Measurements from ENCODE around the gene CFAP68.
"Not testable (repeated sequence)": the region's sequence is repeated elsewhere in the genome, so short reads cannot be mapped to it uniquely, and the experiment has no call there.

Gene CFAP68

DNA sequence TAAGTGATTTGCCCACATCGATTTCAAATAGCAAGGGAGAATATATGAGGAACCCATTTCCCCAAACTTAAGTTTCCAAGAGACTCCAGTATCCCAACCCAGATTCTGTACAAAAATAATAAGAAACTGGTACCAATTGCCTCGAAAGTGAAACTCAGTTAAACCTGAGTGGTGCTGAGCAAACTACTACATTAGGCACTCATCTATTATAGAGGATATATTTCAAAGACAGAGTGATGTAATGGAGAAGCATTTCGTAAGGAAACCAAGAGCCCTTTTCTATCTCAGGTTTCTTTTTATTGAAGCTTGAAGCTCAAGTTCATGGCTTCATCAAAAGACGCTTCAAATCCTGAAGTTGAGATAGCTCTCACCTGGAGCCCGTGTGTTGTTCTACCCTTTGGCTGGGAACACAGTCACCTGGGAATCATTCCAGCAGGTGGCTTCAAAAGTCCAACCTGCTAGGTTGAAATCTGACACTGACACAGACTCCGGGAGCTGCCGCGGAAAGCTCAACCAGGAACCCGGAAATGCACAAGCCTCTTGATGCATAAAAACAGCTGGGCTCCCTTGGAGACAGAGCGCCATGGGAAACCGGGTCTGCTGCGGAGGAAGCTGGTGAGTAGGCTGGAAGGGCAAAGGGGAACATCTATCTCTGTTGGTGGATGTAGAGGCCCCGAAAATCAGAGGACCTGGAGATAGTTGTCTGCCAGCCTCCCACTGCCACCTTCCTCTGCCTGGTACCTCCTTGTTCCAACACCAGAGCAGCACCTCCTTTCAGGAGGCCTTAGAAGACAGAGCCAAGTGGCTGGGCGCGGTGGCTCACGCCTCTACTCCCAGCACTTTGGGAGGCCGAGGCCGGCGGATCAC, 39.3 kb downstream of the CFAP68 start, which contains the start of gene C11orf52:
C11orf52 (plus strand) TSS at position 524 of the 867 bp plus-strand sequence; CDS start at position 584, 60 bp downstream.
- no peak for DNase-seq

DNA sequence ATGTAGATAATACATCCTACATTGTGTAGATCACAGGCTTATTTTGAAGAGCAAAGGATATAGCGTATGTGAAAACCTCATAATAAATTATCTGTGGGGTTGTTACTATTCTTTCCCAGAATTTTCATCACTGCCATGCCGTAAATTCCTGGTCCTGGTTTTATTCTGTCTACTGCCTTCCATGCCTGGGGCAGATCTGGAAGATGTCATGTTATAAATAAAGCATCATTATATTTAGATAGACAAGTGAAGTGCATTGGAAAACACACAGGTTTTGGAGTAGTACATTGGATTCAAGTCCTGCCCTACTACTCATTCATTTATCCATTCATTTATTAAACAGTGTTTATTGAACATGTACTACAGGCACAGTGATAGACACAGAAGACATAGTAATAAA, 41.6 kb downstream of the CFAP68 start:
- DNase-seq, result no peak

GRCh38 chr11:111921541-111922230, 42.3 kb downstream of the CFAP68 start:
- DNase-seq, result no peak

DNA sequence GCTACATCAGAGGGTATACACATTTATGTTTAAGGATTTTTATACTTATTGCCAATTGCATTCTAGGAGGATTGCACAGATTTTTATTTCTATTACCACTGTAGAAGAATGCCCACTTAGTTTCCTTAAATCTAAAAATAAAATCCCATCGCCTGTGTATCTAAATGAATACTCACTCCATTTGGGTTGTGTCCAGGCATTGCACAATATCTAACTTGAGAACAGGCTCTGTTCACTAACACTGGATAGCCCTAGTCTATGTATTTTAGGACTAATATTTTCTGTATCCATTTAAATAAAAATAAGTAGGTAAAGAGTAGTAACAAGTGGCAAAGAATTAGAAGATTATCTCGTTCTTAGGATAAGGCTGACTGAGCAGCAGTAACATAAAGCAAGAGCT, 43.5 kb downstream of the CFAP68 start:
- no peak for DNase-seq

GRCh38 chr11:111923351-111923788, 44.0 kb downstream of the CFAP68 start:
- DNase-seq, result no peak

DNA sequence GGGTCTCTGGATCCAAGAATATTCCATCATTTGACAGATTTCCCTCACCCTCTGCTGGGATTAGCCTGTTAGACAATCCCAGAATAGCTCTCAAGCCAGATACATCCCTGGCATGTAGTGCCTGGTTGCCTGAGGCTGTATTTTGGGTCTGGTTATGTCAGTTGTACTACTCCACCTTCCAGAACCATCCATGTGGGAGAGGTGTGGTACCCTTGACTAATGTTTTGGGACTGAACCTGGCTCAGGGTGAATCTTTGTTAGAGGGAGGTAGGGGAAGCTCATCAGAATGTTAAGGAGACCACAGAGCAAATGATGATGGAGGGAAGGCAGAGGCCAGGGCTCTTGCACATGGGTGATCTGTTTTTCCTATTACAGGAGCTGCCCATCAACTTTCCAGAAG, 44.6 kb downstream of the CFAP68 start:
- DNase-seq, result no peak

- no peak for DNase-seq
Observed at GRCh38 chr11:111925953-111926352, 46.6 kb downstream of the CFAP68 start.

- peak; percentile 98 for DNase-seq
Observed at GRCh38 chr11:111926505-111927391, 47.4 kb downstream of the CFAP68 start.

DNA sequence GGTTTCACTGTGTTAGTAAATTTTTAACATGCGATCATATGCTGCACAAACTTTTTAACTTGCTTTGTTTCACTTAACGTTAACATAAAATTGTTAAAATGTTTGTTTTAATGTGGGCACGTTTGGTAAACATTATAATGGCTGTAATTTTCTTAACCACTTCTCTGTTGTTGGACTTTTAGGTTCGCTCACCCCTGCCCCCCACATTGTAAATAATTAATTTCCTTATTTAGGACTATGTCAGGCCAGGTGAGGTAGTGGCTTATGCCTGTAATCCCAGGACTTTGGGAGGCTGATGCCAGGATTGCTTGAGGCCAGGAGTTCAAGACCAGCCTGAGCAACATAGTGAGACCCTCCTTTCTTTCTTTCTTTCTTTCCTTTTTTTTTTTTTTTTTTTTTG, 51.1 kb downstream of the CFAP68 start:
- no peak for DNase-seq

- DNase-seq, result no peak
Observed at GRCh38 chr11:111932611-111932950, 53.2 kb downstream of the CFAP68 start.

- DNase-seq, result not testable (repeated sequence)
Observed at GRCh38 chr11:111933176-111933575, 53.8 kb downstream of the CFAP68 start.

GRCh38 chr11:111933872-111934271, 54.5 kb downstream of the CFAP68 start:
- no peak for DNase-seq

DNA sequence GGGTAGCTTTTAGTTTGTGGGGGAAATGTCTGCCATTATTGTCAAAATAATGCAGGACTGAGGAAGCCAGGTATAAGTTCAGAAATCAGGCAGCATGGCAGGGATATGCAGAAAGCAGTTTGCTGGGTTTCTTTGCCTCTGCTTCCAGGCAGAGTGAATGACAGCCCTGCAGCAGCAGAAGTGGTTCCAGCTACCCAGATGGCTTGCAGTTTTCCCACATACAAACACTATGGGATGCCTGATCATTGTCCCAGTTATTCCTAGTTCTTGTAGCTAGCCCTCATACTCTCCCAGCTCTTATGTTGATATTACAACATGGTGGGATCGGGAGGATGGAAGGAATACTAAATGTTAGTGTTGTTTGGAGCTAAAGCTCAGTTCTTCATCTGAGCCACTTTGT, 55.0 kb downstream of the CFAP68 start:
- DNase-seq, result no peak

Measured in stimulated activated naive CD4-positive, alpha-beta T cell treated with Interleukin-2 at 50 U/mL for 16 hours (primary cell).